Kidney capillary endothelial cell (primary cell): Measurements from ENCODE around the gene EIPR1.
"Not testable (repeated sequence)": the region's sequence is repeated elsewhere in the genome, so short reads cannot be mapped to it uniquely, and the experiment has no call there.

Experiments used
- DNase-seq: peaks from one replicate; pipeline ENCODE4 v3.0.0-alpha.2; 2018; ENCODE audit warnings: low spot score

Gene EIPR1

GRCh38 chr2:3211256-3212060 is 166.2 kb downstream of the EIPR1 start:
- DNase-seq = no peak

DNA sequence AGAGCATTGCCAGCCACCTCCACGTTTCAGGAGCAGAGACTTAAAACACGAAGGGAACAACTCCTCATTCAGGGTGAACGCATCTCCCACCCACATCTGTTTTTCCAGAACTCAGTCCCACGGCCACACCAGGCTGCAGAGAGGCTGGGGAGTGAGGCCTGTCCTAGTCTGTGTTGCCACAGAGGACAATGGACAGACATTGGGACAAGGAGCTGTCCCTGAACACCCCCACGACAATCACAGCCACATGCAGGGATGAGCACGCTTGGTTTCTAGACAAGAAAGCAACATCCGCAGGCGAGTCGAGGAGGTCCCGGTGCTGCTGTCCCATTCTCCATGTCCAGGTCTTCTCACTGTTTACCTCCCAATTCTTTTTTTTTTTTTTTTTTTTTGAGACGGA is 167.4 kb downstream of the EIPR1 start:
- no peak for DNase-seq

DNA sequence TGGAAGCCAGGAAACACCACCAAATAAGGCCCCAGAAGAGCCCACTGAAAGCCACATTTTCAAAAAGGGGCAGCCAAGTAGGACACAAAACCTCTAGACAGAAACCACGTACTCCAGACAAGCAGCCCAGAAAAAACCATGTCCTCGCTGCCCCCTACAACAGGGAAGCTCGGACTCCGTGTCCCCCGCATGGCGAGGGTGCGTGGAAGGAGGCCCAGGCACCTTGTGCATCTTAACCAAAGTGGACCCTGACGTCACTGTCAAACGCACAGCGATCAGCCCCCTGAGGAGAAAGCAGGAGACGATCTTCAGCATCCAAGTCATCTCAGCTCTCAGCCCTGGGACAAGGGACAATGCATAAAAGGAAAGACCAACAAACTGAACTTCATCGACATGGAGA is 168.4 kb downstream of the EIPR1 start:
- no peak for DNase-seq

DNA sequence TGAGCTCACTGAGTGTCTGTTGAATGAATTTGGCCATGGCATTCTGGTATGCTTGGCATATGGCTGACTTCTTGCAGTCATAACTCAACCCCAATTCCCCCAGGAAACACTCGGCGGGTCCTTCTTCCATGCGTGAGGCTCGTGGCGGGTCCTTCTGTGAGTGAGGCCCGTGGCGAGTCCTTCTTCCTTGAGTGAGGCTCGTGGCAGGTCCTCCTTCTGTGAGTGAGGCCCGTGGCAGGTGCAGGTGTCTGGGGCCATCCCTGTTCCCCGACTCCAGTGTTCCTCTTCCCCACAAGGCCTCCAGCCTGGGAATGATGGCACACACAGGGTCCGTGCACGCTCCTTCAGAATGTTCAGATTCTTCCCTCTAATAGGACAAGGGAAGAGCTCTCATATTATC is 169.0 kb downstream of the EIPR1 start:
- no peak for DNase-seq

GRCh38 chr2:3208179-3208578 is 169.4 kb downstream of the EIPR1 start:
- no peak for DNase-seq

DNA sequence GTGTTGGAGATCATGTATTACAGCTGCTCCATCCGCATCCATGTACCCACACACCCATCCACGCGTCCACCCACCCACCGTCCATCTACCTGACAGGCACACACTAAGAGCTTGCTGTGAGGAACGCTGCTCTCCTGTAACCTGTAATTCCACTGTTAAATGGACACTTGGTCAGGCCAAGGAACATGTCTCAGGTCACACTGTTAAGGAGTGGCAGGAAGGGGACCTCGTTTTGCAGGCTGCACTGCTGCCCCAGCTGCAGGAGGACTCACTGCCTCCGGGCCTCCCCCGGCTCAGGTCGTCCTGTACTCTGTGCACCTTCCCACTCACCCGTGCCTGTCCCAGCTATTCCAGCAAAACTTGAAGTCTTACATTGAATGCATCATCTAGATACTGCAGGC is 170.5 kb downstream of the EIPR1 start:
- DNase-seq = no peak

GRCh38 chr2:3205845-3206244 is 171.8 kb downstream of the EIPR1 start:
- DNase-seq = no peak

DNA sequence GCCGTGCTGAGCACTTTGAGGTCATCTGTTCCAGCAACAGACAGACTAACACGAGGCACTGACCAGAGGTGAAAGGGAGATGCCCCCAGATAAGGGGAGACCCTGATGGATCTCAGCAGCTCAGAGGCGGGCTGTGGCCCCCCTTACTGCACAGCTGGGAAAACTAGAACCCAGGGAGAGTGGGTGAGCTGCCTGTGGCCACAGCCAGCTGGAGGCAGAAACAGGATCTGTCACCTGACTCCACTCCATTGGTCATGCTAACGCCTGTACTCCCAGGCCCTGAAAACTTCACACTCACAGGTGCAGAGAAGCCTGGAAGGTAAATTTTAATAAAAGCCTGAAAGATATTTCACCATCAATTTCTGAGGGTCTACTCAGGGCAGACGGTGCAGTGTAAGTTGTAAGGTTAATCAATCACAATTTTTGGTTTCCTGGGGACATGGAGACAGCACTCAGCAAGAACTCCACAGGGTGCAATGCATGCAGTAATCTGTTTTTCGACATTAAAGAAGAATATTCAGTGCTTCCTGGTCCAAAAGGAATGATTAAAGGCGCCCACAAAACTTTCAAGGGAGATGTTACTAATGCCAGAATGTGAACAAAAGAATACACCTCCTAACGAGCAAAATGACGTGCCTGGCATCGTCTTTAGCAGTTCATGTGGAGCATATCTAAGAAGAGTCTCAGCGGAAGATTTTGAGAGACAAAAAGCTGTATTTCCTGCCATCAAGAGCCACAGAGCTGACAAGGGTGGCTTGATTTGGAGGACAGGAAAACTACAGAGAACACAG is 173.4 kb downstream of the EIPR1 start:
- DNase-seq = no peak

DNA sequence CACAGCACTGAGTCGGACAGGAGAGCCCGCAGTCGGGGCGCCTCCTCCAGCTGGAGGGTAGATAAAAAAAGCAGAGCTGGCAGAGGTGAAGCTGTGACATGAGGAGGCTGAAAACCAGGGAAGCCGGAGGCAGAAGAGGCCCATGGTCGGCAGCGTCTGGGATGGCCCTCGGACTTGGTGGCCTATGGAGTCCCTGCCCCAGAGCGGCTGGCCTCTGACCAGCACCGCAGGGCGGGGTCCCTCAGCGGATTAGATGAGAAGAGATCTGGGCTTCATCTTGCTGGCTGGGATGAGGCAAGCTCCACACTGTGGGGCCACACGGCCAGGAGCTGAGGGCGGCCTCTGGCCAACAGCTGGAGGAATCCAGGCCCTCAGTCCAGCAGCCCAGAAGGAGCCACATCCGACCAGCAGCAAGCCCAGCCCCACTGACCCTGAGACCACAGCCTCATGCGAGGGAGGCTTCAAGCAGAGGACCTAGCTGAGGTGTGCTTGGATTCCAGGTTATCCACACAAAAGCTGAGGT is 174.1 kb downstream of the EIPR1 start:
- no peak for DNase-seq

DNA sequence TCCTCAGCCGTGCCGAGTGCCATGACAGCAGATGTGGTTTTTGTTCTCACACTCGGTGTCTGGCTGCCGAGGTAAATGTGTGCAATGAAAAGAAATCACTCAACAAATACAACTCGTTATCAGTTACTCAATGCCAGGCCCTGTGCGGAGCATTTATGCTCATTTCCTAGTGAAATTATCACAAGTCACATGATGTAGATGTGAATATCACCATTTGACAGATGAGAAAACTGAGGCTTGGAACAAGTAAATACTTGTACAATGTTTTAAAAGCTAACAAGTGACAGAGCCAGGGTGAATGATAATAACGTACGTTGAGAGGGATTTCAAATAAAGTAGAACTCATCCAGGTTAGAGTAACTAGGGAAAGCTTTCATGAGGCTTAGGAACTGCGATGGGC is 174.7 kb downstream of the EIPR1 start:
- no peak for DNase-seq

DNA sequence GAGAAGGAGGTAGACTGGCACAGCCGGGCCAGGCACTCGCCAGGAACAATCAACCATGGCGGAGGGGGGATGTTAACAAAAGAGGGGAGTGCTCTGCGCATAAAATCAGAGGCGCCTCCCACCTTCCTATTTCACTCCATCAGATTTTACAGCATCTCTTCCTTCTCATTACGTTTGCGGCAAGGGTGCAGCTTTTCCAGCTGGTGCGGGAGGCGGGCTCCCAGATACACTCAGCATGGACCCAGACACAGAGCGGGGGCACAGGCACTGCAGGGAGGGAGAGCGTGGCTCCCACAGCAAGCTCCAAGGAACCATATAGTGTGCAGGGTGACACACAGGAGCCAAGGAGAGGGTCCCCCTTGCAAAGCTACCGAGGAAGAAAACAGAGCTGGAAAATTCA is 176.3 kb downstream of the EIPR1 start:
- no peak for DNase-seq

DNA sequence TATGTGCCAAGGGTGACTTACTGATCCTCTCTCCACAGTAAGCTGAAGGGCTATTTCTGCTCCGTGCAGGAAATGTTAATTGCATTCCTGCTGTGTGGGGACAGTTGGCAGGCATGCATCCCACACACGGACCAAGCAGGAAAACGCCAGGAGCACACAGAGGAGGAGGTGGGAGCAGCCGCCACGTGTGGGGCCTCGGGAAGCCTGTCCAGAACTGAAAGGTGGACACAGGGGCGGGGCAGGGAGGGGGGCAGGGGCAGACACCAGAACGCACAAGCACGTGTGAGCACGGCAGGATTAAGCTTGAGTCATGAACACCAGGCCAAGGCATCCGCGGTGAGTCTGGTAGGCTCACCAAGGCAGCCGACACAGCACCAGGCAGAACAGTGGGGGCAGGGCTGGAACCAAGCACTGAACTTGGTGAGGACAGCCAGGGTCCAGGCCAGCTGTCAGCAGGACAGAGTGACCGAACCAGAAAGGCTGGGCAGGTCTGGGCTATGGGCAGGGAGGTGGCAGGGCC is 177.1 kb downstream of the EIPR1 start:
- DNase-seq = no peak

DNA sequence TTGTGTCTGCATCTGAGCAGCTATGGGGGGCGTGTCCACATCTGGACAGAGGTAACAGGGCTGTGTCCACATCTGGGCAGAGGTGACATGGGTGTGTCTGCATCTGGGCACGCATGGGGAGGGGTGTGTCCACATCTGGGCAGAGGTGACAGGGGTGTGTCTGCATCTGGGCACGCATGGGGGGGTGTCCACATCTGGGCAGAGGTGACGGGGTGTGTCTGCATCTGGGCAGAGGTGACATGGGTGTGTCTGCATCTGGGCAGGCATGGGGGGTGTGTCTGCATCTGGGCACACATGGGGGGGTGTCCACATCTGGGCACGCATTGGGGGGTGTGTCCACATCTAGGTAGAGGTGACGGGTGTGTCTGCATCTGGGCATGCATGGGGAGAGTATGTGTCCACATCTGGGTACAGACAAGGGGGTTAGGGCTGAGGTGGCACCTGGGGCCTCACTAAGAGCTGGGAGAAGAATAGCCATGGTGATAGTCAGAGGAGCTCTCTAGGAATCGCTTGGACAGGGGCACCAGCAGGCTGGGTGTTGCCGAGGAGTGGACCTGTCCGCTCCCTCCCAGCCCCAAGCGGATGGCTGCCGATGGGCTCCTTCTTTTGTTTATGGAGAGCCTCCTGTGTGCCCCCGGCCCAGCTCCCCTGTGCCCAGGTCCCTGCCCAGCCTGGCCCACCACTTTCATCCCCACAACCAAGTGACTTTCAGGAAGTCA is 177.8 kb downstream of the EIPR1 start:
- DNase-seq = no peak

GRCh38 chr2:3198671-3199192 is 178.9 kb downstream of the EIPR1 start:
- not testable (repeated sequence) for DNase-seq

DNA sequence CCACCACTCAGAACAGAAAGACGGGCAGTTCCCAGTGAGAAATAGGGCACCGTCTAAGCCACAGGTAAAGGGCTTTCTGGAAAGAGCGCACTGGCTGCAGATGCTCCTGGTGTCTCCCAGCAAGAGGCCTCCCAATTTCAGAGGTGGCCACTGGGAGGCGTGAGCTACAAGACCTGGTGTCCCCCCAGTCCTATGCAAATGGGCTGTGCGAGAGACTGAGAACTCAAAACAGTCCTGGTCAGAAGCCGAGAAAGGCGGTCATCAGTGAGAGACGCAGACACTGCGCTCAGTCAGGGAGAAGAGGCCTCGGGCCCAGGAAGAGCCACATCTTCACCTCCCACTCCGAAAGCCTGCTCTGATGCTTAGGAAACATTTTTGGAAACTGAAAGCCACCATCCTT is 179.5 kb downstream of the EIPR1 start:
- DNase-seq = no peak

DNA sequence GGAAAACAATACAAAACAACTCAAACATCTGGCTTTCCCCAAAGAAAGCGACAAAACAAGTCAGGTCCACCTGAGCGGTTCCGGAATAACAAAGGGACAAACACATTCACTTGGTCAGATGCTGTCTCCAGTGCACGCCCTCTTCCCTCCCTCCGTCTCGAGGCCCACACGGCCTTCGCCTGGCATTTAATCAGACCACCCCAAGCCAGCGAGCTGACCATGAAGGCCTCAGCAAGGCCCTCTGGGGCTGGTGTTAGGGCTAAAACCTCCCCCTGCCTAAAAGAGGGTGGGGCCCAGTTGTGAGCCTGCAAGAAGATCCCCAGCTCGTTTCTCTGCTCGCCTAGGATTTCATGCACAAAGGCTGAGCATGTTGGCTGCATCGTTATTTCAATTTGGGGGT is 180.3 kb downstream of the EIPR1 start:
- no peak for DNase-seq

DNA sequence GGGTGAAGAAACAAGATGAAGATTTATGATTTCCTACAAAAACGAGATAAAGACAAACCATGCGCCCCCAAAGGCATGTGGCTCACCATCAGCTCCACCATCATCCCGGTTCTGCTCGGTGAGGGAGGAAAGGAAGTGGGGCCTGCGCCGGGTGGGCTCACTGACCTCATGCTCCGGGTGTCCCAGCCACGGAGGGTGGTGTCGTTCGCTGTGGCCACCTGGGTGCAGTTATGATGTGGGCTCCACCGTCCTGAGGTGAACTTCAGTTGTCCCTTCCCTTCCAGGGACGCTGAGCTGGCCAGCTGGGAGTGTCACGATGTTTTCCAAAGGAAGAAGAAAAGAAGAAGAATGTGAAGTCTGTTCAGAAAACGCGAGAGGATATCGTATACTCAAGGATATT is 180.9 kb downstream of the EIPR1 start:
- DNase-seq = no peak

DNA sequence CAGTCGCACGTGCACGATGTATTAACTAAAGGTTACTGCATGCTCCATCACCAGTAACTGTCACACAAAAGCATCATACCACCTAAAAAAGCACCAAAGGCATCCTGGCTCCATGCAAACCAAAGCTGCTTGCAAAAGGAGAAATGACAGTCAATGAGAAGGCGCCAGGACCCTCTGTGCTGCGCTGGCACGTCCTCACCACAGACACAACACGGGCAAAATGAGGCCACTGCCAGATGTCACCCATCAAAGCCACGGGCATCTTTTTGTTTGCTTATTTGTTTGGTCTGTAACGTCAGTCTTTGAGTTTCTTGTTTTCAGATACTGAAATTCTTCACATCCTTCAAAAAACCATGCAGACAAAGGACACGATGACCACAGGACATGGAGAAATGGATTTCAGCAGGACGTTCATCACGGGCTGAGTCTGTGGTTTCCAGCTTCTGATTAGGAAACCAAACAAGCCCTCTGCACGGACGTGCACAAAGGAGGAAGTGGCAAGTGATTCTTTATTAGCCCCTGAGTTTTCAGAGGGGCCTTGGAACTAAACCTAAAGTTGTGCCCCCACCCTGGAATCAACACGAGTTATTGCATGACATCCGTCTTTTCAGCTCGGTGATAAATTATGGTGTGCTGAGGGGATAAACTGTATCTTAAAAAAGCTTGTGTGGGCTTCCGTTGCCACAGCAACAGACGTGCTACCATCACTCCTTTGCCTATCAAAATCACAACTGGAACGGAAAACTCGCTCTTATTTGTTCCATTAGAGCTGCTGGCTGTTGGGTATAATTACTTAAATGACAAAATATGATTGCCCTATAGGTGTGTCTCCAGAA is 181.8 kb downstream of the EIPR1 start:
- no peak for DNase-seq

GRCh38 chr2:3194828-3195227 is 182.8 kb downstream of the EIPR1 start:
- no peak for DNase-seq

DNA sequence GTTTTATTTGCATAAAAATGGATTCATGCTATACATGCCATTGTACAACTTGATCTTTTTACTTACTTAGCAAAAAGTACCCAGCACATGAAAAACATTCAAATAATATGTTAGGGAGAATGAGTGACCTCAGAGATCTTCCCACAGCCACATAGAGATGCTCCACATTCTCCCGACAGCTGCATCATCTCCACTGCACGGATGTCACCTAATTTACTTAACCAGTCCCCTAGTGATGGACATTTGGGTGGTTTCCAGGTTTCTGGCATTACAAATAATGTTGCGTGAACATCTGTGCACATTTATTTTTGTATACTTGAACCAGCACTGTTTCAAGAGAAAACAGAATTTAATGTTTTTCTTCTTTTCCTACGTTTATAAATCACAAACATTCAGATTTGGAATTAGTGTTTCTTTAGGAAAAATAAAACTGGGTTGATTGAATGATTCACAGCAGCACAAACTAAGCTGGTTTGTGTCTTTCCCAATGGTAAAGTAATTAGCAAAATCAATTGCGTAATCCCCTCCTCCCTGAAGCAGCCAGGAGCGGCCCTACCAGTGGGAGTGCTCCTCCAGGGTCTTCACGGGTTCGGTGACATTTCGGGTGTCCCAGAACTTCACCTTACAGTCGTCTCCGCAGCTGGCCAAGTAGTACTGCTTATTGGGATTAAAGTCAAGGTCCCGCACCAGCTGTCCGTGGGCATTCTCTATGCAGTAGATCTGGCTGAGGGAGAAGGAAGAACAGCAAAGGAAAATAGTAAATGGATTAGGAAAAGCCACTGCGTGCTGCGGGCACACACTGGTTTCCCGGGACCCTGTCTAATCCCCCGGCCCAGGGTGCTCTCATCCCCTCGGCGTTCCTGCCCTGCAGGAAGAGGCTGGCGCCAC is 183.9 kb downstream of the EIPR1 start:
- no peak for DNase-seq
